Pancreas (tissue), 10 donors: ENCODE results near the gene TRIP12. TPM values are rescaled to one million over a fixed set of nuclear protein-coding genes. Genes with fewer than 3 reads are reported as not detected.
A peak's percentile ranks its signal among the peaks of the same experiment; 100 is the strongest.

ENCODE experiments used
- ATAC-seq, 4 donors: fragments of 200-7000 bp; cut with Tn5 transposase; one replicate each; pipeline versions ENCODE4 v1.8.0 to v1.9.1; 2020; ENCODE audit warnings: mild to moderate bottlenecking in 4 of 4, moderate library complexity in 4 of 4
- DNase-seq, 6 donors: peaks; one replicate each; pipeline ENCODE4 v3.0.0-alpha.2; 2020
- FAIRE-seq: peaks from 2 replicates; lab custom pipeline; 2012; peaks lifted over from hg19 to GRCh38; lab: Jason Lieb, UNC
- H3K27ac ChIP-seq, 4 donors: fragments of 200-600 bp; sonication (generic); 1 replicate in 3 of 4; 2 replicates in 1 of 4; pipeline versions ENCODE4 v1.5.0 to v1.8.0; 2020
- H3K27me3 ChIP-seq, 4 donors: fragments of 200-600 bp; one replicate each; pipeline ENCODE4 v1.8.0; 2021
- H3K36me3 ChIP-seq, 3 donors: fragments of 200-600 bp; sonication (generic) in 1 of 3; one replicate each; pipeline versions ENCODE4 v1.5.0 to v1.8.0; 2020 to 2021
- H3K4me1 ChIP-seq, 3 donors: fragments of 200-600 bp; one replicate each; pipeline ENCODE4 v1.8.0; 2021
- H3K4me3 ChIP-seq, 4 donors: fragments of 200-600 bp; sonication (generic) in 2 of 4; one replicate each; pipeline versions ENCODE4 v1.5.0 to v1.8.0; 2020 to 2021
- H3K9me3 ChIP-seq, 4 donors: fragments of 200-600 bp; one replicate each; pipeline ENCODE4 v1.8.0; 2021
- CTCF ChIP-seq, 4 donors: fragments of 200-600 bp; sonication (generic) in 3 of 4; IDR thresholded peaks; one replicate each; pipeline versions ENCODE4 v1.5.0 to v1.8.0; 2021; ENCODE audit warnings: antibody characterized with exemption in 4 of 4
- WGBS, 2 donors: extraction: QIAGEN DNeasy Blood & Tissue Kit; methylation state at CpG; one replicate each; pipeline ENCODE4 v1.1.7; 2013; 5-methylcytosine and 5-hydroxymethylcytosine counted together
- intact Hi-C, 3 donors: fragments of 100-400 bp; cut with DNase I; formaldehyde crosslinking; loops; one replicate each; pipeline versions ENCODE4 v1.11.1 to v1.14.2; 2022
- polyA plus RNA-seq, 2 donors: library from polyadenylated mRNA; stranded (reverse); fragments of 200-250 nt; gene quantifications; one replicate each; pipeline ENCODE4 v1.2.3, GENCODE V29; 2013
- total RNA-seq, 6 donors: library from RNA; stranded (reverse); fragmentation: NEBNext Ultra II Directional in 4 of 6; extraction: Animal tissue kit (Norgen Biotek cat#: 25700) in 4 of 6; gene quantifications; one replicate each; pipeline versions ENCODE4 v1.2.1 to v1.2.4, GENCODE V29; 2021 to 2023
- donor health status: healthy with polysubstance abuse.
- donor health status: DM: no; HTN: no; CAD: no; lungs with moderate emphysema.
- donor health status: DM: no; HTN: no; CAD: no.
- donor health status: control.
- donor health status: control.
- donor health status: Bipolar disorder and iron deficiency.
- donor health status: DM: yes; HTN: yes; CAD: no.
- donor health status: DM: no; HTN: no; CAD: no.
- donor health status: DM: no; HTN: no; CAD: no.
- donor health status: DM: yes; HTN: yes; CAD: no.

TRIP12 gene
- total and polyA plus RNA-seq, 8 donors = 12.2 to 106 (median 58.6) TPM

GRCh38 chr2:229779650-229780049, 142.2 kb downstream of the TRIP12 start:
- ATAC-seq (peak in 2 of 4 donors; percentile 24 to 31), DNase-seq (no peak), FAIRE-seq (no peak)
- H3K9me3 ChIP-seq = no peaks in the 10 kb centered on the region
- no peak overlapping the region for H3K4me3 ChIP-seq
- H3K27ac ChIP-seq = no peak overlapping the region
- peaks cover 0 to 35% (median 6%) of the 10 kb centered on the region in 3 donors for H3K36me3 ChIP-seq
- intact Hi-C loops = no loop called here
- H3K4me1 ChIP-seq = no peaks in the 10 kb centered on the region
- no peaks in the 10 kb centered on the region for H3K27me3 ChIP-seq
- WGBS, 2 donors = 72 to 74% methylated on average over 3 of the region's 3 CpGs
- no peak for TF ChIP-seq CTCF (IDR thresholded peaks at IDR 0.05)

- Histone ChIP-seq H3K9me3 (no peaks in the 10 kb centered on the region), H3K27ac (no peak overlapping the region), H3K4me1 (no peaks in the 10 kb centered on the region), H3K27me3 (no peaks in the 10 kb centered on the region), H3K36me3 (peaks cover 6 to 55% (median 18%) of the 10 kb centered on the region in 3 donors), H3K4me3 (no peak overlapping the region)
- intact Hi-C loops = no loop called here
- TF ChIP-seq CTCF (IDR thresholded peaks at IDR 0.05) = no peak
- FAIRE-seq (no peak), DNase-seq (no peak), ATAC-seq (no peak)
- 92 to 94% methylated on average over 3 of the region's 3 CpGs for WGBS, 2 donors
Observed at GRCh38 chr2:229777716-229778115, 144.1 kb downstream of the TRIP12 start.

GRCh38 chr2:229775614-229776313, 146.0 kb downstream of the TRIP12 start:
- no peak for TF ChIP-seq CTCF (IDR thresholded peaks at IDR 0.05)
- H3K9me3 ChIP-seq = no peaks in the 10 kb centered on the region
- FAIRE-seq = no peak
- WGBS, 2 donors = 94 to 100% methylated on average over 3 of the region's 3 CpGs
- peaks cover 6 to 67% (median 28%) of the 10 kb centered on the region in 3 donors for H3K36me3 ChIP-seq
- no peak for DNase-seq
- intact Hi-C loops = no loop called here
- no peak for ATAC-seq
- H3K27me3 ChIP-seq = no peaks in the 10 kb centered on the region
- no peaks in the 10 kb centered on the region for H3K4me1 ChIP-seq
- H3K27ac ChIP-seq = no peak overlapping the region
- H3K4me3 ChIP-seq = no peak overlapping the region

GRCh38 chr2:229774237-229774636, 147.6 kb downstream of the TRIP12 start:
- DNase-seq (no peak), ATAC-seq (no peak), FAIRE-seq (no peak)
- TF ChIP-seq CTCF (IDR thresholded peaks at IDR 0.05) = no peak
- H3K4me1 ChIP-seq = no peaks in the 10 kb centered on the region
- H3K27ac ChIP-seq = no peak overlapping the region
- H3K27me3 ChIP-seq = no peaks in the 10 kb centered on the region
- no peaks in the 10 kb centered on the region for H3K9me3 ChIP-seq
- H3K4me3 ChIP-seq = no peak overlapping the region
- intact Hi-C loops = no loop called here
- peaks cover 6 to 80% (median 29%) of the 10 kb centered on the region in 3 donors for H3K36me3 ChIP-seq
- 95 to 96% methylated on average over 1 of the region's 1 CpG for WGBS, 2 donors

GRCh38 chr2:229768235-229768634, 153.6 kb downstream of the TRIP12 start:
- ATAC-seq (no peak), FAIRE-seq (no peak), DNase-seq (no peak)
- WGBS, 2 donors = 100% methylated on average over 1 of the region's 1 CpG
- Histone ChIP-seq H3K27me3 (no peaks in the 10 kb centered on the region), H3K4me3 (no peak overlapping the region), H3K36me3 (peaks cover 0 to 56% (median 22%) of the 10 kb centered on the region in 3 donors), H3K9me3 (no peaks in the 10 kb centered on the region), H3K27ac (no peak overlapping the region), H3K4me1 (no peaks in the 10 kb centered on the region)
- no peak for TF ChIP-seq CTCF (IDR thresholded peaks at IDR 0.05)
- intact Hi-C loops = no loop called here
